B cell (primary cell): ENCODE measurements around the gene FOXJ1. TPM values are rescaled to one million over a fixed set of nuclear protein-coding genes. Genes with fewer than 3 reads are reported as not detected.
A peak's percentile ranks its signal among the peaks of the same experiment; 100 is the strongest.

ENCODE experiments used
- ATAC-seq: fragments of 200-7000 bp; cut with Tn5 transposase; one replicate; pipeline ENCODE4 v1.10.0; 2021; ENCODE audit warnings: low read depth, mild to moderate bottlenecking, moderate number of reproducible peaks, moderate library complexity
- CTCF ChIA-PET: fragments of 350-600 bp; sonication (Branson Sonifier 250); formaldehyde crosslinking; loops from one replicate; lab custom pipeline; 2021; ENCODE audit warnings: antibody characterized with exemption, inconsistent platforms; lab: Charles Lee
- POLR2A ChIA-PET: fragments of 350-600 bp; sonication (Branson Sonifier 250); formaldehyde crosslinking; loops from one replicate; lab custom pipeline; 2021; ENCODE audit warnings: antibody characterized with exemption; lab: Charles Lee
- DNase-seq: peaks from one replicate; pipeline ENCODE4 v3.0.0; 2013
- H2AFZ ChIP-seq: 2 replicates; pipeline ENCODE4 v1.6.1; 2012; ENCODE audit warnings: mild to moderate bottlenecking, low read depth, low read length; ENCODE audit not compliant: insufficient read depth, poor library complexity, severe bottlenecking
- H3K27ac ChIP-seq, 2 donors: 1 replicate in 1 of 2; 2 replicates in 1 of 2; pipeline ENCODE4 v1.5.1; 2012 to 2013; ENCODE audit warnings: low read length in 2 of 2, mild to moderate bottlenecking in 2 of 2, moderate library complexity in 1 of 2
- H3K27me3 ChIP-seq, 4 experiments: fragments of 200-600 bp in 1 of 4; sonication (generic) in 1 of 4; replicated peaks in 1 of 4; 1 replicate in 2 of 4; 2 replicates in 2 of 4; pipeline versions ENCODE4 v1.6.1 to v1.7.0; 2013 to 2016; ENCODE audit warnings: low read length in 3 of 4, mild to moderate bottlenecking in 2 of 4, mixed read lengths in 1 of 4, moderate library complexity in 1 of 4; ENCODE audit not compliant: insufficient read depth in 4 of 4, control insufficient read depth in 3 of 4; ENCODE audit errors: control extremely low read depth in 1 of 4
- H3K36me3 ChIP-seq, 2 experiments: replicated peaks in 1 of 2; 1 replicate in 1 of 2; 2 replicates in 1 of 2; pipeline versions ENCODE4 v1.6.1 to v1.7.1; 2013; ENCODE audit warnings: low read length in 1 of 2; ENCODE audit not compliant: insufficient read depth in 2 of 2, control insufficient read depth in 1 of 2; ENCODE audit errors: control extremely low read depth in 1 of 2, extremely low read depth in 1 of 2
- H3K4me1 ChIP-seq, 2 donors: fragments of 200-600 bp in 1 of 2; sonication (generic) in 1 of 2; 1 replicate in 1 of 2; 2 replicates in 1 of 2; pipeline versions ENCODE4 v1.5.1 to v1.6.1; 2013 to 2017; ENCODE audit warnings: low read length in 2 of 2; ENCODE audit not compliant: control insufficient read depth in 2 of 2, insufficient read depth in 2 of 2
- H3K4me2 ChIP-seq: replicated peaks from 2 replicates; pipeline ENCODE3; 2012; ENCODE audit warnings: mild to moderate bottlenecking, low read depth, low read length; ENCODE audit not compliant: poor library complexity, severe bottlenecking
- H3K4me3 ChIP-seq, 5 experiments: fragments of 200-600 bp in 1 of 5; sonication (generic) in 1 of 5; 1 replicate in 3 of 5; 2 replicates in 2 of 5; pipeline versions ENCODE4 v1.5.1 to v1.7.0; 2011 to 2016; ENCODE audit warnings: low read length in 4 of 5, mild to moderate bottlenecking in 4 of 5, low read depth in 2 of 5, control low read depth in 1 of 5, moderate library complexity in 1 of 5; ENCODE audit not compliant: insufficient read depth in 1 of 5; ENCODE audit errors: control extremely low read depth in 1 of 5, extremely low read depth in 1 of 5
- H3K79me2 ChIP-seq: fragments of 200-600 bp; sonication (generic); one replicate; pipeline ENCODE4 v1.6.0; 2016; ENCODE audit warnings: low read length; ENCODE audit not compliant: control insufficient read depth, insufficient read depth
- H3K9ac ChIP-seq: fragments of 200-600 bp; sonication (generic); 2 replicates; pipeline ENCODE4 v1.6.1; 2017; ENCODE audit warnings: mild to moderate bottlenecking, low read length, moderate library complexity
- H3K9me3 ChIP-seq, 3 donors: one replicate each; pipeline versions ENCODE4 v1.6.1 to v1.7.1; 2013; ENCODE audit warnings: low read length in 2 of 3; ENCODE audit not compliant: control insufficient read depth in 2 of 3, insufficient read depth in 1 of 3; ENCODE audit errors: control extremely low read depth in 1 of 3
- H4K20me1 ChIP-seq: 2 replicates; pipeline ENCODE4 v1.6.0; 2012; ENCODE audit warnings: mild to moderate bottlenecking, low read length; ENCODE audit not compliant: insufficient read depth, control insufficient read depth, poor library complexity, severe bottlenecking
- H3K27ac Mint-ChIP-seq: one replicate; pipeline ENCODE4 v1.8.0; 2021; ENCODE audit warnings: mixed read lengths
- H3K27me3 Mint-ChIP-seq: one replicate; pipeline ENCODE4 v1.8.0; 2021; ENCODE audit warnings: mixed read lengths
- H3K4me1 Mint-ChIP-seq: one replicate; pipeline ENCODE4 v1.8.0; 2021; ENCODE audit warnings: mixed read lengths
- H3K4me3 Mint-ChIP-seq: one replicate; pipeline ENCODE4 v1.8.0; 2021; ENCODE audit warnings: mixed read lengths
- H3K9me3 Mint-ChIP-seq: one replicate; pipeline ENCODE4 v1.8.0; 2022; ENCODE audit warnings: mixed read lengths; ENCODE audit not compliant: insufficient read depth
- CTCF ChIP-seq: fragments of 200-600 bp; IDR thresholded peaks from one replicate; pipeline ENCODE4 v1.8.0; 2022; ENCODE audit warnings: antibody characterized with exemption, mild to moderate bottlenecking
- EZH2 ChIP-seq: IDR thresholded peaks from 2 replicates; pipeline ENCODE4 v1.6.1; 2012; ENCODE audit warnings: borderline replicate concordance, low read depth, mild to moderate bottlenecking, moderate library complexity, low read length; ENCODE audit not compliant: insufficient read depth, poor library complexity, severe bottlenecking
- WGBS: methylation state at CpG from one replicate; pipeline ENCODE4 v1.1.5; 2013; ENCODE audit warnings: missing lambda C conversion rate; ENCODE audit not compliant: insufficient coverage; 5-methylcytosine and 5-hydroxymethylcytosine counted together
- intact Hi-C: fragments of 100-400 bp; cut with micrococcal nuclease; formaldehyde crosslinking; loops from one replicate; pipeline ENCODE4 v1.10.0; 2022
- polyA plus RNA-seq: library from polyadenylated mRNA; depleted of rRNA; stranded (reverse); fragments of >200 nt; gene quantifications from 2 replicates; pipeline ENCODE4 v1.2.3, GENCODE V29; 2012
- total RNA-seq, 2 donors: library from RNA; stranded (reverse); fragments of 120-200 nt in 1 of 2; gene quantifications; 1 replicate in 1 of 2; 2 replicates in 1 of 2; pipeline versions ENCODE4 v1.2.3 to v1.2.4, GENCODE V29; 2013 to 2022

FOXJ1 gene
- total and polyA plus RNA-seq, 2 donors (not counting 1 experiment from before 2014, with no cell fraction given): 0.20 to 1.0 TPM

DNA sequence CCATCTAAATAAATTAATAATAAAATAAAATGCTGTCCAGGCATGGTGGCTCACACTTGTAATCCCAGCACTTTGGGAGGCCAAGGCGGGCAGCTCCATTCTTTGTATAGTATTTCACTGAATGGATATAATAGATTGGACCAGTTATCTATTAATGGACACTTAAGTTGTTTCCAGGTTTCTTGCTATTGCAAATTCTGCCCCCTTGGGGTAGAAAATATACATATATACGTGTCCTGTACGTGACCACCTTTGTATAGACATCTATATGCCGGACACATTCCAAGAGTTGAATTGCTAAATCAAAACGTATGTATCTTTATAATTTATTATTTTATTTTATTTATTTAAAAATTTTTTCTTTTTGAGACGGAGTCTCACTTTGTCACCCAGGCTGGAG lies 33.5 kb downstream of the FOXJ1 start:
- POLR2A ChIA-PET: no interaction called here
- Histone ChIP-seq H3K4me1 (peaks cover 9 to 16% of the 10 kb centered on the region in 2 donors), H3K9me3 (no peaks in the 10 kb centered on the region), H3K27ac (no peak overlapping the region), H4K20me1 (no peaks in the 10 kb centered on the region), H3K4me3 (no peak overlapping the region), H3K27me3 (no peaks in the 10 kb centered on the region), H3K36me3 (no peaks in the 10 kb centered on the region), H3K4me2 (no peak overlapping the region), H2AFZ (no peak overlapping the region), H3K9ac (no peak overlapping the region), H3K79me2 (peaks cover 17% of the 10 kb centered on the region)
- CTCF ChIA-PET: no interaction called here
- WGBS: no CpG with 5 or more reads among the region's 6 CpGs
- intact Hi-C loops: no loop called here
- ATAC-seq (no peak), DNase-seq (no peak)
- H3K4me1 Mint-ChIP-seq: peaks cover 14% of the 10 kb centered on the region
- no peak for TF ChIP-seq EZH2
- peak; percentile 40 for TF ChIP-seq CTCF
- H3K4me3 Mint-ChIP-seq: no peak overlapping the region
- H3K27me3 Mint-ChIP-seq: no peaks in the 10 kb centered on the region
- no peak overlapping the region for H3K27ac Mint-ChIP-seq
- no peaks in the 10 kb centered on the region for H3K9me3 Mint-ChIP-seq

DNA sequence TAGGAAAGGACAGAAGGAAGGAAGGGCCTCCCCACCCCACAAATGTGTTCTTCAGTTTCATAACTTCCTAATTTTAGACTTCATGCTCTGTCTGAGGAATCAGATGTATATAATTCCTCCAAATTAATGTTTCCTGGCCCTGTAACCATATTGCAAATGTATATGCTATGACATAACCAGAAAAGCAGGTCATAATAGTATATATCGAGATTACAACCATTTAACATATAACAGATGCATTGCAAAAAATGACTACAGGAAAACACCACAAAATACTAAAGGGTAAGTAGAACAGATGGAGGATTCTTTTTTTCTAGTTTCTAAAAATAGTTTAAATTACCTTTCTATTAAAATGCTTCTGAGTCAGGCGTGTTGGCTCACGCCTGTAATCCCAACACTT lies 34.3 kb downstream of the FOXJ1 start:
- no peak overlapping the region for H3K9ac ChIP-seq
- H4K20me1 ChIP-seq: no peaks in the 10 kb centered on the region
- peak overlapping the region; percentile 58 for H2AFZ ChIP-seq
- H3K4me1 ChIP-seq: peaks cover 11 to 22% of the 10 kb centered on the region in 2 donors
- H3K4me2 ChIP-seq: no peak overlapping the region
- ChIA-PET POLR2A (interaction anchor here (0.5 kb wide), 1 partner anchor 251 kb away, joined by 7 read pairs; the partner anchor contains the start of gene WBP2), CTCF (interaction anchor here (0.7 to 1.5 kb wide), 3 partner anchors 12 to 191 kb away, joined by 3 to 6 read pairs (median 5); no protein-coding TSS in a partner anchor)
- DNase-seq: no peak
- Mint-ChIP-seq H3K27ac (no peak overlapping the region), H3K4me3 (peak overlapping the region; percentile 16), H3K27me3 (no peaks in the 10 kb centered on the region), H3K4me1 (peaks cover 16% of the 10 kb centered on the region), H3K9me3 (no peaks in the 10 kb centered on the region)
- intact Hi-C loops: no loop called here
- H3K27ac ChIP-seq: no peak overlapping the region
- no peak for TF ChIP-seq CTCF
- TF ChIP-seq EZH2: no peak
- no peaks in the 10 kb centered on the region for H3K9me3 ChIP-seq
- ATAC-seq: no peak
- peaks cover 17% of the 10 kb centered on the region for H3K79me2 ChIP-seq
- no peak overlapping the region for H3K4me3 ChIP-seq
- H3K27me3 ChIP-seq: no peaks in the 10 kb centered on the region
- H3K36me3 ChIP-seq: peaks cover 0 to 7% of the 10 kb centered on the region in 2 experiments
- WGBS: no CpG with 5 or more reads among the region's 3 CpGs
